IMR-90 (cell line): ENCODE measurements around the gene HIPK1. TPM values are rescaled to one million over a fixed set of nuclear protein-coding genes. Genes with fewer than 3 reads are reported as not detected.

Experiments
- ATAC-seq: fragments of 200-7000 bp; cut with Tn5 transposase; 2 replicates; pipeline ENCODE4 v1.9.1; 2020; ENCODE audit warnings: low read depth, mild to moderate bottlenecking, moderate library complexity
- BruUV-seq: library from RNA; stranded (reverse); fragments of 400-500 nt; replicated peaks from 2 replicates; lab custom pipeline; 2021; lab: Mats Ljungman, UMichigan
- CTCF ChIA-PET: fragments of 300-600 bp; formaldehyde crosslinking; extraction: SDS; loops from one replicate; lab custom pipeline; 2021; ENCODE audit warnings: antibody characterized with exemption; lab: Yijun Ruan, JAX
- POLR2A ChIA-PET: fragments of 300-600 bp; sonication (Branson Sonifier 250); formaldehyde crosslinking; loops from one replicate; lab custom pipeline; 2022; ENCODE audit warnings: antibody characterized with exemption; ENCODE audit not compliant: unreplicated experiment; lab: Charles Lee
- DNase-seq: peaks from one replicate; pipeline ENCODE4 v3.0.0; 2013
- H2AFZ ChIP-seq: replicated peaks from 2 replicates; pipeline ENCODE3; 2013; ENCODE audit warnings: low read length, mild to moderate bottlenecking; ENCODE audit not compliant: poor library complexity
- H2AK5ac ChIP-seq: 2 replicates; pipeline ENCODE4 v1.6.1; 2013; ENCODE audit warnings: low read depth, low read length, inconsistent platforms
- H2AK9ac ChIP-seq: replicated peaks from 2 replicates; pipeline ENCODE3; 2013; ENCODE audit warnings: mild to moderate bottlenecking, low read depth, low read length, moderate library complexity; ENCODE audit not compliant: poor library complexity
- H2BK120ac ChIP-seq: 2 replicates; pipeline ENCODE4 v1.6.1; 2013; ENCODE audit warnings: low read depth, low read length, inconsistent platforms
- H2BK15ac ChIP-seq: 3 replicates; pipeline ENCODE4 v1.6.1; 2013; ENCODE audit warnings: low read depth, low read length, inconsistent platforms
- H2BK20ac ChIP-seq: 2 replicates; pipeline ENCODE4 v1.6.1; 2013; ENCODE audit warnings: low read depth, mild to moderate bottlenecking, inconsistent platforms, low read length, moderate library complexity
- H2BK5ac ChIP-seq: 2 replicates; pipeline ENCODE4 v1.6.1; 2013; ENCODE audit warnings: mild to moderate bottlenecking, low read depth, low read length, inconsistent platforms; ENCODE audit not compliant: poor library complexity, severe bottlenecking
- H3K14ac ChIP-seq: replicated peaks from 2 replicates; pipeline ENCODE4 v1.6.1; 2013; ENCODE audit warnings: low read depth, low read length, inconsistent platforms
- H3K18ac ChIP-seq: 2 replicates; pipeline ENCODE4 v1.6.1; 2013; ENCODE audit warnings: low read depth, low read length, control low read depth
- H3K23ac ChIP-seq: 2 replicates; pipeline ENCODE4 v1.6.1; 2013; ENCODE audit warnings: low read depth, low read length, inconsistent platforms
- H3K27ac ChIP-seq: 2 replicates; pipeline ENCODE4 v1.5.1; 2013; ENCODE audit warnings: mild to moderate bottlenecking, control low read depth, low read length; ENCODE audit not compliant: insufficient read depth
- H3K27me3 ChIP-seq: 2 replicates; pipeline ENCODE4 v1.6.1; 2013; ENCODE audit warnings: low read length; ENCODE audit not compliant: control insufficient read depth, insufficient read depth
- H3K36me3 ChIP-seq: 2 replicates; pipeline ENCODE4 v1.6.1; 2013; ENCODE audit warnings: low read length, mixed read lengths; ENCODE audit not compliant: control insufficient read depth, insufficient read depth
- H3K4ac ChIP-seq: 2 replicates; pipeline ENCODE4 v1.6.1; 2013; ENCODE audit warnings: low read depth, low read length, inconsistent platforms
- H3K4me1 ChIP-seq: 2 replicates; pipeline ENCODE4 v1.6.1; 2013; ENCODE audit warnings: low read length, mixed read lengths; ENCODE audit not compliant: control insufficient read depth, insufficient read depth
- H3K4me2 ChIP-seq: 2 replicates; pipeline ENCODE4 v1.6.1; 2013; ENCODE audit warnings: low read depth, mild to moderate bottlenecking, control low read depth, low read length, moderate library complexity
- H3K4me3 ChIP-seq: 2 replicates; pipeline ENCODE4 v1.5.1; 2013; ENCODE audit warnings: low read depth, mild to moderate bottlenecking, control low read depth, low read length, moderate library complexity; ENCODE audit not compliant: insufficient read depth
- H3K56ac ChIP-seq: 2 replicates; pipeline ENCODE4 v1.6.1; 2013; ENCODE audit warnings: low read length, inconsistent platforms; ENCODE audit not compliant: insufficient read depth; ENCODE audit errors: extremely low read depth
- H3K79me1 ChIP-seq, 2 experiments: 2 replicates each; pipeline ENCODE4 v1.6.1; 2013; ENCODE audit warnings: low read length in 2 of 2, inconsistent platforms in 1 of 2, low read depth in 1 of 2
- H3K9ac ChIP-seq: 2 replicates; pipeline ENCODE4 v1.6.1; 2013; ENCODE audit warnings: low read depth, low read length, control low read depth
- H3K9me1 ChIP-seq: 2 replicates; pipeline ENCODE4 v1.6.1; 2013; ENCODE audit warnings: low read length, inconsistent platforms; ENCODE audit not compliant: insufficient read depth
- H3K9me3 ChIP-seq: 2 replicates; pipeline ENCODE4 v1.6.1; 2013; ENCODE audit warnings: low read length; ENCODE audit not compliant: control insufficient read depth, insufficient read depth
- H4K20me1 ChIP-seq: 2 replicates; pipeline ENCODE4 v1.6.1; 2013; ENCODE audit warnings: low read length, inconsistent platforms; ENCODE audit not compliant: insufficient read depth
- H4K5ac ChIP-seq: 2 replicates; pipeline ENCODE4 v1.6.1; 2013; ENCODE audit warnings: mild to moderate bottlenecking, low read depth, low read length, control low read depth
- H4K8ac ChIP-seq, 2 experiments: 2 replicates each; pipeline ENCODE4 v1.6.1; 2013; ENCODE audit warnings: low read depth in 2 of 2, low read length in 2 of 2, control low read depth in 1 of 2, inconsistent platforms in 1 of 2
- H4K91ac ChIP-seq: 2 replicates; pipeline ENCODE4 v1.6.1; 2013; ENCODE audit warnings: low read depth, low read length, inconsistent platforms; ENCODE audit not compliant: insufficient read depth
- CEBPB ChIP-seq: IDR thresholded peaks from 2 replicates; pipeline ENCODE4 v1.6.1; 2012; ENCODE audit warnings: low read depth, low read length, improper control_type of control experiment
- CHD1 ChIP-seq: IDR thresholded peaks from 2 replicates; pipeline ENCODE4 v1.6.1; 2012; ENCODE audit warnings: low read depth, low read length, improper control_type of control experiment
- CTCF ChIP-seq: conservative IDR thresholded peaks from 2 replicates; pipeline ENCODE4 v1.5.1; 2012; ENCODE audit warnings: mild to moderate bottlenecking, low read depth, low read length, improper control_type of control experiment
- ELK1 ChIP-seq: fragments of 150-350 bp; IDR thresholded peaks from 2 replicates; pipeline ENCODE4 v1.6.1; 2016; ENCODE audit warnings: low read depth, mild to moderate bottlenecking, low read length, moderate library complexity, borderline replicate concordance
- FOS ChIP-seq: fragments of 150-350 bp; IDR thresholded peaks from 2 replicates; pipeline ENCODE4 v1.6.1; 2016; ENCODE audit warnings: low read depth, low read length
- MAFK ChIP-seq: IDR thresholded peaks from 2 replicates; pipeline ENCODE4 v1.6.1; 2012; ENCODE audit warnings: low read depth, low read length, improper control_type of control experiment
- MAZ ChIP-seq: IDR thresholded peaks from 2 replicates; pipeline ENCODE4 v1.6.1; 2012; ENCODE audit warnings: low read depth, mild to moderate bottlenecking, low read length, improper control_type of control experiment, moderate library complexity, borderline replicate concordance
- POLR2A ChIP-seq: IDR thresholded peaks from 2 replicates; pipeline ENCODE4 v1.6.1; 2012; ENCODE audit warnings: mild to moderate bottlenecking, low read depth, low read length
- RCOR1 ChIP-seq: IDR thresholded peaks from 2 replicates; pipeline ENCODE4 v1.6.1; 2012; ENCODE audit warnings: mild to moderate bottlenecking, low read length, improper control_type of control experiment; ENCODE audit not compliant: insufficient replicate concordance
- RFX5 ChIP-seq: IDR thresholded peaks from 2 replicates; pipeline ENCODE4 v1.8.0; 2012; ENCODE audit warnings: low read depth, mild to moderate bottlenecking, low read length, moderate library complexity
- SMC3 ChIP-seq: fragments of 150-350 bp; IDR thresholded peaks from 2 replicates; pipeline ENCODE4 v1.6.1; 2016; ENCODE audit warnings: low read depth, mild to moderate bottlenecking, antibody characterized with exemption, low read length, moderate library complexity
- USF2 ChIP-seq: fragments of 150-350 bp; IDR thresholded peaks from 2 replicates; pipeline ENCODE4 v1.6.1; 2017; ENCODE audit warnings: mild to moderate bottlenecking, antibody characterized with exemption, low read length, low read depth
- WGBS, 2 experiments: methylation state at CpG; one replicate each; pipeline versions ENCODE4 v1.1.5 to v1.1.7; 2013; ENCODE audit warnings: missing lambda C conversion rate in 2 of 2; ENCODE audit not compliant: insufficient read length in 1 of 2; ENCODE audit errors: extremely low coverage in 2 of 2; 5-methylcytosine and 5-hydroxymethylcytosine counted together
- dilution Hi-C: fragments of 300-500 bp; cut with HindIII; formaldehyde crosslinking; loops from one replicate; pipeline ENCODE4 v1.14.3; 2018; ENCODE audit warnings: low sequenced_read_pairs; ENCODE audit not compliant: unreplicated experiment
- in situ Hi-C: fragments of 300-500 bp; cut with MboI; formaldehyde crosslinking; loops from 3 replicates; pipeline ENCODE4 v1.14.3; 2019; ENCODE audit warnings: low sequenced_read_pairs, inconsistent platforms, mixed read lengths
- intact Hi-C: fragments of 100-400 bp; cut with micrococcal nuclease; formaldehyde crosslinking; loops from 2 replicates; pipeline ENCODE4 v1.10.0; 2022
- polyA plus RNA-seq, 3 experiments: library from polyadenylated mRNA; depleted of rRNA; stranded (reverse); fragments of >200 nt; gene quantifications; 2 replicates each; pipeline ENCODE4 v1.2.3, GENCODE V29; 2012; ENCODE audit warnings: low replicate concordance in 1 of 3
- total RNA-seq: library from RNA; depleted of rRNA; stranded (reverse); fragments of >200 nt; gene quantifications from 2 replicates; pipeline ENCODE4 v1.2.3, GENCODE V29; 2012

The HIPK1 gene
- total and polyA plus RNA-seq, 2 of the 4 experiments (the other 2 are of a cell fraction), result 15.3 to 33.9 TPM

GRCh38 chr1:113934511-113935055 lies 5.5 kb downstream of the HIPK1 start:
- Histone ChIP-seq H3K14ac (no peak overlapping the region), H3K9me1 (peaks cover 11% of the 10 kb centered on the region), H3K79me1 (peaks cover 8 to 56% of the 10 kb centered on the region in 2 experiments; a peak in 3 of 4 replicates), H3K4me1 (peaks cover 2% of the 10 kb centered on the region; the same call in 1 of the 2 replicates), H3K27ac (no peak overlapping the region), H3K18ac (no peak overlapping the region), H2AFZ (no peak overlapping the region), H2BK20ac (no peak overlapping the region), H3K36me3 (no peaks in the 10 kb centered on the region), H2AK5ac (no peak overlapping the region), H2AK9ac (no peak overlapping the region), H2BK15ac (no peak overlapping the region), H4K5ac (no peak overlapping the region), H3K56ac (no peak overlapping the region), H2BK5ac (no peak overlapping the region), H2BK120ac (no peak overlapping the region), H3K4me3 (no peak overlapping the region), H3K9ac (no peak overlapping the region), H3K4ac (no peak overlapping the region), H4K8ac (no peak overlapping the region), H4K91ac (no peak overlapping the region), H3K9me3 (no peaks in the 10 kb centered on the region), H4K20me1 (peaks cover 72% of the 10 kb centered on the region), H3K27me3 (no peaks in the 10 kb centered on the region), H3K4me2 (no peak overlapping the region), H3K23ac (no peak overlapping the region)
- CTCF ChIA-PET, result interaction anchor here (1.3 kb wide), 1 partner anchor 23 kb away, joined by 4 read pairs; no protein-coding TSS in a partner anchor
- POLR2A ChIA-PET, result interaction anchor here (0.6 kb wide), 3 partner anchors 11 to 637 kb away, joined by 3 to 5 read pairs (median 4); no protein-coding TSS in a partner anchor
- no TSS peak for BruUV-seq
- no CpG with 5 or more reads among the region's 5 CpGs for WGBS, 2 experiments
- ATAC-seq (no peak), DNase-seq (no peak)
- TF ChIP-seq POLR2A (no peak), ELK1 (no peak), RFX5 (no peak), MAZ (no peak), SMC3 (no peak), RCOR1 (no peak), CHD1 (no peak), USF2 (no peak), CEBPB (no peak), MAFK (no peak), FOS (no peak), CTCF (no peak)
- dilution Hi-C loops (no loop called here), in situ Hi-C loops (no loop called here), intact Hi-C loops (loop anchor here (10.0 kb wide), 1 partner anchor 790 kb away; no protein-coding TSS in a partner anchor)
